HepG2 (cell line): ENCODE results near the gene CIART. TPM values are rescaled to one million over a fixed set of nuclear protein-coding genes. Genes with fewer than 3 reads are reported as not detected.

Experiments used
- ATF3 ChIP-seq: sonication (generic); formaldehyde crosslinking; IDR thresholded peaks from 2 replicates; pipeline ENCODE4 v1.4.0; 2020; ENCODE audit warnings: missing genetic modification reagents
- ERF ChIP-seq: IDR thresholded peaks from 2 replicates; pipeline ENCODE4 v1.6.1; 2018; ENCODE audit warnings: missing biosample characterization, missing genetic modification reagents
- ESRRA ChIP-seq: sonication (generic); formaldehyde crosslinking; IDR thresholded peaks from 2 replicates; pipeline ENCODE4 v1.5.1; 2020; ENCODE audit warnings: mild to moderate bottlenecking, low read depth, missing genetic modification reagents
- FOSL2 ChIP-seq: sonication (generic); formaldehyde crosslinking; IDR thresholded peaks from 2 replicates; pipeline ENCODE4 v1.4.0; 2020; ENCODE audit warnings: missing genetic modification reagents
- GMEB1 ChIP-seq: sonication (generic); formaldehyde crosslinking; IDR thresholded peaks from 2 replicates; pipeline ENCODE4 v1.5.1; 2020; ENCODE audit warnings: missing genetic modification reagents, mild to moderate bottlenecking, borderline replicate concordance
- GZF1 ChIP-seq: sonication (generic); formaldehyde crosslinking; IDR thresholded peaks from 2 replicates; pipeline ENCODE4 v1.5.1; 2020; ENCODE audit warnings: mild to moderate bottlenecking, missing genetic modification reagents
- HMG20B ChIP-seq: conservative IDR thresholded peaks from 2 replicates; pipeline ENCODE4 v1.6.1; 2016; ENCODE audit warnings: missing genetic modification reagents, missing compliant biosample characterization
- HMGA1 ChIP-seq: sonication (generic); formaldehyde crosslinking; conservative IDR thresholded peaks from 2 replicates; pipeline ENCODE4 v1.4.0; 2020; ENCODE audit warnings: missing genetic modification reagents
- KDM3A ChIP-seq: IDR thresholded peaks from 2 replicates; pipeline ENCODE4 v1.6.1; 2018; ENCODE audit warnings: low read depth, missing compliant biosample characterization
- LCORL ChIP-seq, 2 experiments: fragments of 450-650 bp in 1 of 2; sonication (generic) in 1 of 2; formaldehyde crosslinking in 1 of 2; IDR thresholded peaks; 2 replicates each; pipeline versions ENCODE4 v1.5.0 to v1.6.1; 2017 to 2020; ENCODE audit warnings: antibody characterized with exemption in 1 of 2, missing genetic modification reagents in 1 of 2
- MYC ChIP-seq: sonication (generic); formaldehyde crosslinking; IDR thresholded peaks from 2 replicates; pipeline ENCODE4 v1.9.0; 2021; ENCODE audit warnings: missing genetic modification reagents, borderline replicate concordance
- PRDM10 ChIP-seq: sonication (generic); formaldehyde crosslinking; IDR thresholded peaks from 2 replicates; pipeline ENCODE4 v1.4.0; 2020; ENCODE audit warnings: low read depth, missing genetic modification reagents
- SP4 ChIP-seq: sonication (generic); formaldehyde crosslinking; IDR thresholded peaks from 2 replicates; pipeline ENCODE4 v1.8.1; 2023; ENCODE audit warnings: mild to moderate bottlenecking, missing genetic modification reagents
- TEAD3 ChIP-seq: optimal IDR thresholded peaks from 2 replicates; pipeline ENCODE3; 2016; ENCODE audit warnings: borderline replicate concordance
- ZFP36 ChIP-seq: fragments of 150-350 bp; IDR thresholded peaks from 2 replicates; pipeline ENCODE4 v1.6.1; 2018; ENCODE audit warnings: borderline replicate concordance, low read length, low read depth; ENCODE audit not compliant: partially characterized antibody
- ZKSCAN5 ChIP-seq: sonication (generic); formaldehyde crosslinking; IDR thresholded peaks from 2 replicates; pipeline ENCODE4 v1.5.1; 2020; ENCODE audit warnings: mild to moderate bottlenecking, missing genetic modification reagents
- ZMYM3 ChIP-seq: sonication (generic); formaldehyde crosslinking; IDR thresholded peaks from 2 replicates; pipeline ENCODE4 v1.5.1; 2020; ENCODE audit warnings: mild to moderate bottlenecking, missing genetic modification reagents
- ZNF3 ChIP-seq: IDR thresholded peaks from 2 replicates; pipeline ENCODE4 v1.7.0; 2017; ENCODE audit warnings: inconsistent platforms
- ZNF362 ChIP-seq: sonication (generic); formaldehyde crosslinking; IDR thresholded peaks from 2 replicates; pipeline ENCODE4 v1.4.0; 2020; ENCODE audit warnings: missing genetic modification reagents, mild to moderate bottlenecking, borderline replicate concordance
- ZNF614 ChIP-seq: IDR thresholded peaks from 2 replicates; pipeline ENCODE4 v1.6.1; 2018; ENCODE audit warnings: missing biosample characterization, missing genetic modification reagents, inconsistent platforms, borderline replicate concordance
- ZNF713 ChIP-seq: sonication (generic); formaldehyde crosslinking; IDR thresholded peaks from 2 replicates; pipeline ENCODE4 v1.4.0; 2020; ENCODE audit warnings: mild to moderate bottlenecking, missing genetic modification reagents
- ZSCAN9 ChIP-seq: IDR thresholded peaks from 2 replicates; pipeline ENCODE4 v1.6.1; 2016; ENCODE audit warnings: borderline replicate concordance
- polyA plus RNA-seq, 8 experiments: library from polyadenylated mRNA; depleted of rRNA in 3 of 8; stranded (reverse) in 7 of 8; unstranded in 1 of 8; fragments of >200 nt; fragmentation: Illumina TruSeq in 4 of 8; extraction: Trizol in 4 of 8; gene quantifications; 2 replicates each; pipeline versions ENCODE4 v1.2.1 to v1.2.3, GENCODE V29; 2011 to 2016; ENCODE audit warnings: low read depth in 4 of 8, missing spikeins in 1 of 8, mixed read lengths in 1 of 8; ENCODE audit not compliant: insufficient read depth in 1 of 8
- total RNA-seq, 5 experiments: library from RNA; depleted of rRNA; stranded (reverse); fragments of >200 nt; fragmentation: Illumina TruSeq; extraction: Trizol; gene quantifications; 2 replicates each; pipeline ENCODE4 v1.2.3, GENCODE V29; 2016; ENCODE audit warnings: low read depth in 1 of 5

CIART gene
- total and polyA plus RNA-seq, 2 of the 13 experiments (the other 11 are each of a cell fraction or from before 2014, with no cell fraction given), result 0.58 TPM; not detected in 1

GRCh38 chr1:150293433-150294253 is 11.3 kb downstream of the CIART start, which contains the start of gene MRPS21 (continued):
- TF ChIP-seq PRDM10 (0 out of 2 replicates have a peak, but pooled peaks have one; percentile 51), ZKSCAN5 (CRISPR knock-in tag) (no peak), ZSCAN9 (CRISPR knock-in tag) (peak; percentile 60), HMG20B (no peak), ATF3 (CRISPR knock-in tag) (no peak), TEAD3 (CRISPR knock-in tag) (peak; percentile 17), ERF (CRISPR knock-in tag) (peak; percentile 85), LCORL (IDR thresholded peaks at IDR 0.05) (no peak), LCORL (CRISPR knock-in tag; IDR thresholded peaks at IDR 0.05) (peak; percentile 47; the same call in 1 of the 2 replicates), MYC (CRISPR knock-in tag) (peak; percentile 91), FOSL2 (CRISPR knock-in tag) (peak; percentile 17; the same call in 1 of the 2 replicates), ZNF362 (no peak), ZNF713 (no peak), ZNF3 (no peak), ZMYM3 (CRISPR knock-in tag) (0 out of 2 replicates have a peak, but pooled peaks have one; percentile 20), ZNF614 (CRISPR knock-in tag) (peak; percentile 76; the same call in 1 of the 2 replicates), HMGA1 (CRISPR knock-in tag) (no peak), SP4 (peak; percentile 66; the same call in 1 of the 2 replicates), GZF1 (CRISPR knock-in tag) (0 out of 2 replicates have a peak, but pooled peaks have one; percentile 53), GMEB1 (peak; percentile 95), ESRRA (CRISPR knock-in tag) (peak; percentile 79), KDM3A (CRISPR knock-in tag) (0 out of 2 replicates have a peak, but pooled peaks have one; percentile 25), ZFP36 (no peak)
